Sigmoid colon (tissue), 4 donors: Measurements from ENCODE around the gene ALKBH2.

Experiments
- CTCF ChIP-seq, 4 experiments: fragments of 450-650 bp in 3 of 4; fragments of 200-600 bp in 1 of 4; IDR thresholded peaks; one replicate each; pipeline ENCODE4 v1.5.1; 2016 to 2019; ENCODE audit warnings: antibody characterized with exemption in 4 of 4, mild to moderate bottlenecking in 3 of 4, moderate library complexity in 2 of 4
- EP300 ChIP-seq, 4 donors: sonication (generic); formaldehyde crosslinking; IDR thresholded peaks; one replicate each; pipeline ENCODE4 v1.6.1; 2017; ENCODE audit warnings: antibody characterized with exemption in 4 of 4
- POLR2A ChIP-seq, 2 donors: fragments of 450-650 bp; IDR thresholded peaks; one replicate each; pipeline ENCODE4 v1.6.1; 2016; ENCODE audit warnings: antibody characterized with exemption in 2 of 2, mild to moderate bottlenecking in 2 of 2, moderate library complexity in 2 of 2
- POLR2AphosphoS5 ChIP-seq, 4 donors: sonication (generic); formaldehyde crosslinking; IDR thresholded peaks; one replicate each; pipeline ENCODE4 v1.6.1; 2017; ENCODE audit warnings: antibody characterized with exemption in 4 of 4

- TF ChIP-seq CTCF (IDR thresholded peaks at IDR 0.05) (no peak), EP300 (IDR thresholded peaks at IDR 0.05) (no peak), POLR2A (IDR thresholded peaks at IDR 0.05) (no peak), POLR2AphosphoS5 (IDR thresholded peaks at IDR 0.05) (no peak)
Observed at GRCh38 chr12:109105176-109105575, 11.9 kb upstream of the ALKBH2 start.
